ENCODE measurements around the gene ERBB4. TPM values are rescaled to one million over a fixed set of nuclear protein-coding genes. Genes with fewer than 3 reads are reported as not detected.

Gene ERBB4
- total RNA-seq, 1 donor from 2014 or later, result not detected

DNA sequence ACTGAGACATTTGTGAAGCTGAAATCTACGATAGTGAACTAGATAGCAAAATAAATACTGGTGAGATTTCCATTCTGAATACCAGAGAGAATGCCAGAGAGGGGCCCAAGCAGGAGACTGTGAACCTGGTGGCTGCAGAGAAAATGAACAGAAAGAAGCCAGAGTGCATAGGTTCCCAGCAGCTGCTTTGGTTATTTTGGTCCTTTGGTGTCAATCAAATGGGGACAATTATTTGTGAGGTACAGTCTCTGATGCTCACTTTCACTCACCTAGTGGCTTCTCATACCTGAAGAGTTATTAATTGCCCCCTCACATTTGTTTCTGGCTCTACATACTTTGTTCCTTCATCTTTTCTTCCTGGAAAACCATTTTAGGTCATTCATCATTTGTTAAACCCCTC lies 1170.1 kb downstream of the ERBB4 start:
- intact Hi-C loops (cut with micrococcal nuclease), result no loop called here

DNA sequence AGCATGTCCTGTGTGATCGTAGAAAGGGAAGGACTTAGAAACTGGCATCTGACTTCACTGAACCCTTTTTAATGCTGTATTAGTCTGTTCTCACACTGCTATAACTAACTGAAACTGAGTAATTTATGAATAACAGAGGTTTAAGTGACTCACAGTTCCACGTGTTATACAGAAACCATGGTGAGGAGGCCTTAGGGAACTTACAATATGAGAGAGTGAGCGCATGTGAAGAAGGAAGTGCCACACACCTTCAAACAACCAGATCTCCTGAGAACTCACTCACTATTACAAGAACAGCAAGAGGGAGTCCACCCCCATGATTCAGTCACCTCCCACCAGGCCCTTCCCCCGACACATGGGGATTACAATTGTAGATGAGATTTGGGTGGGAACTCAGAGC lies 1170.9 kb downstream of the ERBB4 start:
- intact Hi-C loops (cut with micrococcal nuclease), result no loop called here

DNA sequence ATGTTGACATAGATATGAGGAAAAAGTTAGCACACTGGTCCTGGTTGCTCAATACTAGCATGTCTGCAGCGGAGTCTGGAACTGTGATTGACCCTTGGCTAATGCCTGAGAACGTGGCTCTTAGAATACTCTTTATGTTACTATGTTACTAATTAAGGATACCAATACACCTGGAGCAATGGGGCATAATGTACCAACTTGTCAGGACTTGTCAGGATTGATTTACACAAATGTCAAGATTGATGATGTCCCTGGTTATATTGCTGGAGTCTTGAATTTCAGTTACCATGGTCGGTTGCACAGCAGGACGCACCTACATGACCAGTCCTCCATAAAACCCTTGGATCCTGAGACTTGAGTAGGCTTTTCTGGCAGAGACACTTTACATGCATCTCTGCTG lies 1171.3 kb downstream of the ERBB4 start:
- intact Hi-C loops (cut with micrococcal nuclease), result no loop called here

DNA sequence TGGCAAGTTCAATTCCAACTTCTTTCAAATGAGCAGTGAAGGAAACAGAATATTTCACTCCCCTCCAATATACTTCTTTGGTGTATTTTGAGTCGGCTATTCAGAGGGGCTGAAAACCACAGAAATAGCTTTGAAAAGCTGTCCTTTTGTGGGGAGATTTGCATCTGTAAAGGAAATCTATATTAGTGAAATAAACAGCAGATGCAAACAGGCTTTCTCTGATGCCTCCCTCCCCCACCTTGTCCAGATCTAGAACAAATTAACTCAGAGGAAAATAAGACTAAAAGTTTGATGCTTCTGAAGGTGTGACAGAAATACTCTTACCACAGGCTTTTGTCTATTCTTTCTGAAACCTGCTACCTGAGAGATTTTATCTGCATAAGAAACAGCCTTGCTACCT lies 1173.7 kb downstream of the ERBB4 start:
- intact Hi-C loops (cut with micrococcal nuclease), result no loop called here

DNA sequence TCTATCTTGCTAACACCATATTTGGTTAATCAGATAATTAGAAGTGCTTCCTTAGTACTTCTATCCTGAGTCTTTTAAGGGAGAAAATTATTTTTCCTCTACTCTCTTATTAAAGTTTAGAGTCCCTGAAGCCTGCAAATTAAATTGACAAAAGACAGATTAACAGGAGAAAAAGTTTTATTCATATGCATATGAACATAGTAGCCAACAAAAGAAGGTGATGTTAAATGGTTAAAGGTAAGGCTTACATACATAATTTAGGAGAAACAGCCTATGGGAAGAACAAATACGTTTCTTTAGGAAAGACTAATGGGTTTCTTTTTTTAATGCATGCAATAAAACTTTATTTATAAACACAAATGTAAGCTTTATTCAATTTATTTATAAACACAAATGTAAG lies 1177.2 kb downstream of the ERBB4 start:
- intact Hi-C loops (cut with micrococcal nuclease), result no loop called here

DNA sequence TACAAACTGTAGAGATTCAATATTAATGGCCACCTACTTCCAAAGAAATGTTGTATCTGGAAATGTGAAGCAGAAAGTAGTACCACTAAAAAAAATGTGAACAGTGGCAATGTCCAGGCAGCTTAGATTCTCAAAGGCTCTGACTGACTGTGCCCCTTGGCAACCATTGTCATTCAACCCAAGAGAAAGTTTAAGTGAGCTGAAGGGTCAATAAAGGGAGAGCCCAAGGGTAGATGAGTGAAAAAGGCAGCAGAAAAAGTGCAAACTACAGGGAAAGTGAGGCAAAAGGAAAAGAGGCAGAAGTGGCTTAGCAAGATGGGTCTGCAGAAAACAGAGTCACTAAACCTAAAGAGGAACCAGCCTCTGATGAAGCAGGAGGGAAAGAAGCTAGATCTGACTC lies 1179.3 kb downstream of the ERBB4 start:
- intact Hi-C loops (cut with micrococcal nuclease), result no loop called here

DNA sequence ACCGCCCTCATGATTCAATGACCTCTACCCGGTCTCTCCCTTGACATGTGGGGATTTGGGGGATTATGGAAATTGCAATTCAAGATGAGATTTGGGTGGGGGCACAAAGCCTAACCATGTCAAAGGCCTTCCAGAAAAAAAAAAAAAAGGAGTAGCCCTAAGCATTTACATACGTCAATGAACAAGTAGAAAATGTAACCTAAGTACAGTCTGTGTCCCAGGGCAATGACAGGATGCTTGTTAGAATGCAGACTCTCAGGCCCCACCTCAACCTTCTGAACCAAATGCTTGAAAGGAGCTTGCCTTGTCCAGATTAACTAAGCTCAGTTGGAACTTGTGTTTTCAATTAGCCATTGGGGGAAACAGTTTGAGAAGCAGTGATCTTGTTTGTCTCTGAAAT lies 1180.1 kb downstream of the ERBB4 start:
- intact Hi-C loops (cut with micrococcal nuclease), result no loop called here

DNA sequence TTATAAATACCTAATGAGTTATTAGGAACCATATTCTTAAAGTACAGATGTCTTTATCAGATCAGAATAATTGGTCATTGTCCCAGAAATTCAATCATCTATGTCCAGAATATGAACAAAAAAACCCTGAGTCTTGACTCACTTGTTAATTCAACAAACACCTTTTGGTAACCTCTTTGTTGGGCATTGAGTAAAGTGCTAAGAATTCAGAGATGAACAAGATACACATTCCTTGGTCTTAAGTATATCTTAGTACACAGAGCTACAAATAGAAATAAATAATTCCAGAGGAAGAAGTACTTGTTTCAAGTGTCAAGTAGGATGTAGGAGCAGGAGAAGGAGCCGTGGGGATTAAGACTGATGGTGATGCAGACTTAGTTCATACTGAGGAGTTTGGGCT lies 1184.1 kb downstream of the ERBB4 start:
- intact Hi-C loops (cut with micrococcal nuclease), result no loop called here

DNA sequence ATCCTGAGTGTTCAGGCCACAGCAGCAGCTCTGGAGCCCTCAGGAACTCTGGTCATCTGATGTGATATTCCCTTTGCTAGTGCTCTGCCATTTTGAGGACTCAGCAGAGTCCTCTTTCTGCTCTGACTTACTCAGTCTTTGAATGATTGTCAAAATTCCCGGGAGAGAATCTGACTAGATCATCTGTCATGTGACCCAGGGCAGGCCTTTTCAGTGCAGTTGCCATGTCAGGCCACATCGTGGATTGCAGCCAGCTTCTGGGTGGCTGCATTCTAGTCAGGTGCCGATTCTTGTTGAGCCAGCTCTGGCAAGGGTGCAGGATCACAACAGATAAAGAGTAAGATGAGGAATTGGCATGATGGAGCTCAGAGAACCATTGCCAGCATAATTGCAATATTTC lies 1186.6 kb downstream of the ERBB4 start:
- intact Hi-C loops (cut with micrococcal nuclease), result no loop called here

DNA sequence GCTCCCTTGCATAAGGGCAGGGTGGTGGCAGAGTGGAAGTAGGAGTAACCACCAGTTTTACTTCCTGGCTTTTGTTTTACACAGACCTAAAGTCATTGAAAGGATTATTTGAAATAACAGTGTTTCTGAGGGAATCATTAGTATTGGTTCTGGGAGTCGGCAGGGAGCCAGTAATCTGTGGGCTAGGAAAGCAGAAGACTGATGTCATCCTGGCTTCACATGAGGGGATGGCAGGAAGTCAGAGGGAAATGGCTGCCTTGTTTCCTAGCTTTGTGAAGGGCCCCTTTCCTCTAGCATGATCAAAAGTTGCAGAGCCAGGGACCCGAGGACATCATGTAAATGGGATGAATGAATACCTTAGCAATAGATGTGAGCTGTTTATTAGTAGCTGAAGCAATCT lies 1189.6 kb downstream of the ERBB4 start:
- intact Hi-C loops (cut with micrococcal nuclease), result no loop called here

DNA sequence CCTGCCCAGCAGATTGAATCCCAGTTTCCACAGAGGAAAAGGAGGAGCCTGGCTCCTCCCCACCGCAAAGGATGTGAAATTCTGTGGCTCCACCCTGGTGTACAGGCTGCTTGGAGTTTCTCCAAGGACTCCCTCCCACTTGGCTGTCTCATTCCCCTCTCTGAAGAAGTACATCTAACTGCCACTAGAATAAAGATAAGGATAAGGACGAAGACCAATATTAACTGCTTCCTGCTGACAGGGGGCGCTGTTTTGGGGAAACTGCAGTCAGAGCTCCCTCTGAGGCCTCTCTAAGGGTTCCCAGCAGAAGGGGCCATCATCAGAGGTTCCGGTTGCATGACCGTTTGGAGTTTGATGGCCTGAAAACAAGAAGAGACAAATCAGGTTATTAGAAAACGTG lies 1191.3 kb downstream of the ERBB4 start:
- intact Hi-C loops (cut with micrococcal nuclease), result no loop called here

DNA sequence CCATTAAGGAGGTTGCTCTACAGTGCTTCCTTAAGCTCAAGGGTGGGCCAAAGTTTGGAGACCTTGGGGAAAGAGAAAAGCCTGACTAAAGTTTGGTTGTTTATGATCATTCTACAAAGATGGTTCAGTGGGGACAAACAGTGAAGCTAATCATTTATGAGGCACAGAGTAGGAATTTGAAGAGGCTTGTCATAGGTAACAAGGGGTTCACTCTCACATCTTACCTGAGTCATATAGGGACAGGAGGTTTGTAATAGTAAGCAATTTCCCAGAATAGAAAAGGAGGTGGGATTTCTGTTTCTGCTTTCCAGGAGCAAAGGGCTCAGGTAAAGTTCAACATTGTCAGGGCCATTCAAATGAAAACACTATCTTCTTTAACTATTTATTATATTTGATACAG lies 1194.3 kb downstream of the ERBB4 start:
- intact Hi-C loops (cut with micrococcal nuclease), result no loop called here

DNA sequence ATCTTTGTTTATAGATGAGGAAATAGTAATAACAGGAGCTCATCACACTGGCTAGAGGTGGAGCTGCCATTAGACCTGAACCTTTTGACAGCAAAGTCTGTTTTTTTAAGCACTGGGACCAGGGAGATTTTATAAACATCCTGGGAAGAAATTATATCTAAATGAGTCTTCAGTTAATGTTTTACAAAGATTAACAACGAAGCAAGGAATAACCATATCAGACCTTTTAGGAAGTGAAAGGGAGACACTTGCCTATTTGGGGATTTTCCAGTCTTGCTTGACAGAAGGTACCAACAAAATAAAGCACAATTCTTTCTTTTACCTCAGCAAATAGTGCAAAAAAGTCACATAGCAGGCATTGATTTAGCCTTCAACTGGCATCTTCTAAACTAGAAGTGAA lies 1205.2 kb downstream of the ERBB4 start:
- intact Hi-C loops (cut with micrococcal nuclease), result no loop called here

DNA sequence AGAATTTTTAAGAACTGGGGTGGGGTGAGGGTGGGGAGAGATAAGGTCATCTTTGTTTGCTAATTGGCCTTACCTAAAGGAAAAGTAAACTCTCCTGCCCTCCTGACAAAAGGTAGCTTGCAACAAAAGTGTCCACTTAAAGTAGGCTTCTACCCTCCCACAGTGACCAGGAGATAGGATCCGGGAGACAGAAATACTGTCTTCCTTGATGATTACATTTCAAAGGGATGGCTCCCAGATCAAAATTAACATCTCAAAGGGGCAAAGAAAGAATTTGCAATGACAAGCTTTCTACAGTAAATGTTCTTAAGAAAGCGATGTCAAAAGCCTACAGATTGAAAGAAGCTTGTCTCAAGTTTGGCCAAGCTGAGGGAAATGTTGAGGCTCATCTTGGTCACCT lies 1206.9 kb downstream of the ERBB4 start:
- intact Hi-C loops (cut with micrococcal nuclease), result no loop called here

DNA sequence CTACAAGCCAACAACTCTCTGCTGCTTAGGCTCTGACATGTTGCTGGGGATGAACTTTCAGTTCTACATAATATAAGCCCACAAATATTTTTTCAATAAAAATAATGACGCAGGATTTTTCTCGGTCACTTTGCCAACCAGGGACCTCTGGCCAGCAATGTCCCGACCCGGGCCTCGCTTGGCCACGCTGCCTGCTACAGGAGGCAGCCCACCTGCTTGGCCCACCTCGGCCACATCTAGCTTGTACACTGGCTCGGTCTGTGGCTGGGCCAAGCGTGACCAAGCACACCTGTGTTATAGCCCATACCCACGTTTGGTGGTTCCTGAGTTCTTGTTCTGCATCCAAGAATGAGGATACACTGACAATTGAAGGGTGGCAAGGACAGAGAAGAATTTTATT lies 1208.7 kb downstream of the ERBB4 start:
- intact Hi-C loops (cut with micrococcal nuclease), result no loop called here

DNA sequence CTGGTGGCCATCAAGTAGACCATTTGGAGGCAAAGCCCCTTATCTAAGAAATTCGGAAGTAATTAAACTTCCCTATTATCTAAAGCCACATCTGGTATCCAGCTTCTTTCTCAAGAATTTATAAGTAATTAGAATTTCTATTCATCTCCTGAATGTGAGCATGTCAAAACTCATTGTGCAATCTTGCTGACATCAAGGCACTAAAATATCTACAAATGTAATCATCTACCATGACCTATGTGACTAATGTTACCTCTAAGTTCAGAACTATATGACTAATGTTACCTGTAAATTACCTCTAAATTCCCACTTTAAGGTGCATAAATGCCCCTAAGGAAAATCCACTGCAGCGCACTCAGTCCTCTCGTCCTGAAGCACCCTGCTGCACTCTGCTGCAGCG lies 1209.2 kb downstream of the ERBB4 start:
- intact Hi-C loops (cut with micrococcal nuclease), result no loop called here

DNA sequence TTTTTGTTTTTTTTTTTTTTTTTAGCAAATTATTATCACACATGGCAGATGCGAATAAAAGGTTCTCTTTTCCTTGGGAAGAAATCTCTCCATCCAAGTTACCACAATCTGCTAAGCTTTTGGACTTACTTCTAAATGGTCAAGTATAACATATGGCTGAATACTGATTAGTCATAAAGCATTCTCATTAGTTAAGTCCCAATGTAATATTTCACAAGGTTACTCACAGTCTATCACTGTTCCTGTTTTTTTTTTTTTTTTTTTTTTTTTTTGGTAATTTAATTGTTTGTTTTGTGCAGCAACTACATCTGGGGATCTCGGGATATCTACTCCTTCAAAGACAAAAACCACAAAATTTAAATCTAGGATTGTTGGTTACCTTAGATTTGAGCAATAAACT lies 1210.5 kb downstream of the ERBB4 start:
- intact Hi-C loops (cut with micrococcal nuclease), result no loop called here

Measured in T-helper 2 cell treated with Interferon-gamma antibody and Interleukin-4, amounts not matched to agents 100 ng/mL and 5 ng/mL, for 36 hours (primary cell).